Measurements from ENCODE around the gene ZSCAN30.

Gene ZSCAN30

GRCh38 chr18:35290094-35290735 is at the start of gene ZSCAN30:
Gene ZSCAN30 (minus strand): TSS chr18:35290229. CDS start chr18:35264352, 25,877 bp downstream.
- peak; percentile 66 to 96 (median 92) for DNase-seq

- DNase-seq, result no peak
These were observed 47.3 kb upstream of the ZSCAN30 start for GRCh38 chr18:35337286-35337685.

DNA sequence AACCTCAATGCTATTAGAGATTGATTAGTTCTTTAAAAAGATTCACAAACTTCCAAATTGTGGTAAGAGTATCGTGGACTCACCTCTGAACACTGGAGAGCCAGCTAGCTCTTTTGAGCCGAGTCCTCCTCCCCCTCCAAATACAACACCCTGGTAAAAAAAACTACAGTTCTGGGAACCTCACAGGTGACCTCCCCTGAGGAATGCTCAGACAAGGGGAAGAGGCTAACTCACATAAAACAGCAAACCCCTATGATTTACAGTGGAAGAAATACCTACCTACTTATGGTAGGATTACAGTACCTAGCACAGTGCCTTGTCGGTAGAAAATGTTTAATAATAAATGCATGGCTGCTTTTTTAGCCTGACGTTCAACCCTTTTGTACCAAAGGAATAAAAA is 45.8 kb upstream of the ZSCAN30 start:
- DNase-seq, result no peak

- no peak for DNase-seq
These were observed 44.8 kb upstream of the ZSCAN30 start for GRCh38 chr18:35334821-35335220.

- no peak for DNase-seq
These were observed 44.2 kb upstream of the ZSCAN30 start for GRCh38 chr18:35334212-35334611.

GRCh38 chr18:35331367-35332087 is 41.5 kb upstream of the ZSCAN30 start:
- no peak for DNase-seq

DNA sequence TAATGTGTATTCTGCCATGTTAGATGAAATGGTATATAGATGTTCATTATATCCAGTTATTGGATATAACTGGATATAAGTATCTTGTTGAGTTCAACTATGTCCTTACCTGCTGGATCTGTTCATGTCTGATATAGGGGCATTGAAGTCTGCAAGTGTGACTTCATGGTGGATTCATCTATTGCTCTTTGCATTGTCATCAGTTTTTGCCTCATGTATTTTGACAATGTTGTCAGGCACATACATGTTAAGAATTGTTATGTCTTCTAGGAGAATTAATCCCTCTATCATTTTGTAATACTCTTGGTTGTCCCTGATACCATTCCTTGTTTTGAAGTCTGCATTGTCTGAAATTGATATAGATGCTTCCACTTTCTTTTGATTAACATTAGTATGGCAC is 38.8 kb upstream of the ZSCAN30 start:
- DNase-seq, result no peak

DNA sequence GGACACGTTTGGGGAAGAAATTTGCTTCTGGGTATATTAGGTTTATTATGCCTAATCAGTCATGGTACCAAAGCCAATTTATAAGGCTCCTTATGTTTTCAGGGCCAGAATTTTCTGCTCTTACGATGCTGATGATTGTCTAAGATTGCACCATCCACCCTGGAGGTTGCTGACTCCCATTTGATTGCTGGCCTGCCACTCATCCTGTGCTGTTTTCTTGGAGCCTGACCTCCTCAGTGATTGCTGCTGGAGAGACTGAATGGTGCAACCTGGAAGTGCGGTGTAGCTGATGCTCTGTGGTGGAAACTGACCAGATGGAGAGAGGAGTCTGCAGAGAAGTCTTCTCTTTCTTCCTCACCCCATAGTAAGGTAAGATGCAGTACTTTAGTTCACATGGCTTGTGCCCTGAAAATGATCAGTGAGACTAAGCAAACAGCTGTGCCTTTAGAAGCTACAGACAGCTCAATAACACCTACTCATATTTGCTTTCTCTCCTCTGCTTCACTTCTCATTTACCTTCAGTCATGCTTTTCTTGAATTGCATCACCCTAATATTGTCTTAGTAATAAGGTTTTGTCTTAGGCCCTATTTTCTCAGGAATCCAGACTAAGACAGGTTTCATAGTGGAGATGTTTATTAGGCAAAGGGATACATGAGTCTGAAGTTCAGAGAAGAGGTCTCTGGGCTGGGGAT is 36.8 kb upstream of the ZSCAN30 start:
- DNase-seq, result no peak

DNA sequence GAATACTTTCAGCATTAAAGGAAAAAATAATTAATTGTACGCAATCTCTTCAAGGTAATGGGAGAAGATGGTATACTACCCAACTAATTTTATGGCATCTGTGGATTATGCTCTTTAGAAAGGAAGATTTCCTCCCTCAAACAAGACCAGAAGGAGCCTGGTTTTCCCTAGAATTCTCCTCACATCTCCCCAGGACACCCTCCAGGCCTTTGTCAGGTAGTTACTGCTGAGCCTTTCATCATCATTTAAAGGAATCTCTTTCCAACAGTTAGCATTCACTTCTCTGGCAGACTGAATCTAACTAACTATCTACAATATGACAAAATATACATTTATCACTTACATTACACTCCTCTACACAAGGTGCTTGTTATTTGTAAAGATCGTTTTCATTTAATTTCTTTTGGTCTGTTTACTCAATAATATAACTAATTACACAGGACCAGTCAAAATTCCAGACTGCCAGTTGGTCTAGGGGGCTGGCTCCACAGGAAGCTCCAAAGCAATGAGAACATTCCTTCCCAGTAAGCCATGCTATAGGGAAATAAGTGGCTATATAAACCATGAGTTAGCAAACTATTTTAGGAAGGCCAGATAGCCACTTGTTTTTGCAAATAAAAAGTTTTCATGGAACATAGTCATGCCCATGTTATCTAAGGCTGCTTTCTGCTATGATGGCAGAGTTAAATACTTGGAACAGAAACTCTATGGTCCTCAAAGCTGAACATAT is 35.1 kb upstream of the ZSCAN30 start:
- no peak for DNase-seq

DNA sequence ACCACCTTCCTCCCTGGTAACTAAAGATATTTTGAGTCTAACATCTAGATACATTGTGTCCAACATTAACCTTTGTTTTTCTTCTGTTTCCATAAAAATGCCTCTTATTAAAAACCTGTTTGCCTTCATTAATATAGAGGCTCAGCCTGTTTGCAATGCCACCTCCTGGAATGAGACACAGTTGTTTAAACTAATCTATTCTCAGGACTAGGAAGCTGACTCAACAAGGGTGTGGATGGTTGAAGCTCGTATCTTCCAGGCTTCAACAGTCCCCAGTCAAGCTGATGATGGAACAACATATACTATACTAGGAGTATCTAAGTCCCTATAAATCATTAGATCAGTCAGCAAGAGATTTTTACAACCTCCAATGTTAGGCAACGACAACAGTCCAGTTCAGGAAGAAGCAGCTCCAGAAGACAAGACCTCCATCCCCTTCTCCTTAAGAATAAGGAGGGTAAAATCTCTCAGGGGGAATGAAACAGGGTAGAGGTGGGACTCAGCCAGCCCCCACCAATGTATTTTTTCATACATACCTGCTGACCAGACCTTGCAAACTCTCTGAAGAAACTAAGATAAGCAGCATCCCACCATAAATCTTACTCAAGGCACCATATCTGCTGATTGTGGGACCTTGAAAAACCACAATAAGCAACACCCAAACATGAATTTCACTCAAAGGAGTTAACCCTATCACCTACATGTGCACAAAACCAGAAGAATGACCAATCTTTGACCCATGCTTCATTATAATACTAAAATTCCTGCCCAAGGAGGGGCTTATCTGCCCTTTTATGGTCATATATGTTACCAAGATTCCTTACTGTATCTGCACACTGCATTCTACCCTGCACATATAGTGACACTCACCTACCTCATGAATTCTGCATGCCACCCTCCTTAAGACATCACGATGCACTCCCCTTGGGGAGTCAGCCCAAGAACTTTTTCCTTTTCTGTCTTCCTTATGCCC is 32.7 kb upstream of the ZSCAN30 start:
- peak in 1 of 58 donors; percentile 26 for DNase-seq

DNA sequence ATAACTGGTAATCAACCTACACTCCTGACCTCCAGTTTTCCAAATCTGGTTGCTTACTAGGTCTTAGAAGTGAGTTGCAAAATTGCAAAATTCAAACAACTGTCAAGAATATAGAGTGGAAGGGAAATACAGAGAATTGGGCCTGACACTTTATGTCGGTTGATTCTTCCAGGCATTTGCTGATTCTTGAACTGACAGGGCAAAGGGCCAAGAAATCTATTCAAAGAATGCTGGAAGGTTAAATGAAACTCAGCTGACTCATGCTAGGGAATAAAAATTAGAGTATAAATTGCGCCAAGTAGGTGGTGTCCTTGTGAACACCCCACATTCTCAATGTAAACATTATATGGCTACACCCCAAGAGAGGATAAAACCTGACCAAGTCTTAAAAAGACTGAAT is 21.5 kb upstream of the ZSCAN30 start:
- DNase-seq, result no peak

DNA sequence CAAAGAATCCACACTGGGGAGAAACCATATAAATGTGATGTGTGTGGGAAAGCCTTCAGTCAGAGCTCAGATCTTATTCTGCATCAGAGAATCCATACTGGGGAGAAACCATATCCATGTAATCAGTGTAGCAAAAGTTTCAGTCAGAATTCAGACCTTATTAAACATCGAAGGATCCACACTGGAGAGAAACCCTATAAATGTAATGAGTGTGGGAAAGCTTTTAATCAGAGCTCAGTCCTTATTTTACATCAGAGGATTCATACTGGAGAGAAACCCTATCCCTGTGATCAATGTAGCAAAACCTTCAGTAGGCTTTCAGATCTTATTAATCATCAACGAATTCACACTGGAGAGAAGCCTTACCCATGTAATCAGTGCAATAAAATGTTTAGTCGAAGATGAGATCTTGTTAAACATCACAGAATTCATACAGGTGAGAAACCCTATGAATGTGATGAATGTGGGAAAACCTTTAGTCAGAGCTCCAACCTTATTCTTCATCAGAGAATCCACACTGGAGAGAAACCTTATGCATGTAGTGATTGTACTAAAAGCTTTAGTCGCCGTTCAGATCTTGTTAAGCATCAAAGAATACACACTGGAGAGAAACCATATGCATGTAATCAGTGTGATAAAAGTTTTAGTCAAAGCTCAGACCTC is 16.7 kb upstream of the ZSCAN30 start:
- DNase-seq, result no peak

DNA sequence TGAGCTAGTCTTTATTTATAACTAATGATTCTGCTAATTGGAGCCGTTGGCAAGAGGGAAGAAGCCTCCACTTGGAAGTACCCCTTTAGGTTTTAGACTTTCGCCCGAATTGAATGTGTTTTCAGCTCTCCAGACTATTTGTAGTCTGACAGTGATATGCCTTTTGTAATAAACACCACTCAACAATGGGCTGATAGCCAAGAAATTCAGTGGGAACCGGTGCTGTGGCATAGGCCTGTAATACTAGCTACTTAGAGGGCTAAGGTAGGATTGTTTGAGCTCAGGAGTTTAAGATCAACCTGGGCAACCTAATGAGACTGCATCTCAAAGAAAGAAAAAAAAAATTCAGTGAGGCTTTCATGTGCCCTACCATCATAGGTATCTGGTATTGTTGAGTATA is 13.6 kb upstream of the ZSCAN30 start:
- DNase-seq, result no peak

DNA sequence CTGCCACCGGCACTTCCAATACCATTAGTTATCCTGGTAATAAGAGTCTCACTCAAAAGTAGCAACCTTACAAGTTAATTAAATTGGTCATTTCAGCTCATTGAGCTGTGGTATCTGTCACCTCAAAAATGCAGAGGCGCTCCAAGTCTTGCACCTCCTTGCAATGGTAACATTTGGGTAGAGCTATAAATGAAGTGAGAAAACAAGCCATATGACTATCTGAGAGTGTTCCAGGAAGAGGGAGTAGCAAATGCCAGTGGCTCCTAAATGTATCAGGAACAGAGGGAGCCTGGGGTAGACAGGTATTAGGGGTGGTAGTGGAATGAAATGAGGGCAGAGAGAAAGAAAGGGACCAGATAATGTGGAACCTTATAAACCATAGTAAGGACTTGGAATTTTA is 6.0 kb upstream of the ZSCAN30 start:
- peak in 3 of 58 donors; percentile 1 to 15 (median 3) for DNase-seq

DNA sequence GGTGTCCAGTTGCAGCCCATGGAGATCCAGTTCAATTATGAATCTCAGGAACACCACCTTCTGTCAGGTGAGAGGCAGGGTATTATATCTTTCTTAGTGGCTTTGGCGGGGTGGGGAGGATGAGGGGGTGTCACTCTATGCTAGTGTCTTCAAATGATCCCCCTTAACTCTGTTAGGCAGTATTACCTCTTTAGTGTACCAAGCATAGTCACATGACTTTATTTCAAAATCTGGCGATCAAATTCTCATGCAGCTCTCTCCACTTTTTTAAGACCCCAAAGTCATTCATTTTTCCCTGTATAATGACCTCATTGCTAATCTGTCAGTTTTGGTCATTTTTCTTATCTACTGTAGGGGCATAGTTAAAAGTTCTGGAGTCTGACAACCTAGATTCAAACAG is 1.1 kb upstream of the ZSCAN30 start:
- DNase-seq, result no peak

DNA sequence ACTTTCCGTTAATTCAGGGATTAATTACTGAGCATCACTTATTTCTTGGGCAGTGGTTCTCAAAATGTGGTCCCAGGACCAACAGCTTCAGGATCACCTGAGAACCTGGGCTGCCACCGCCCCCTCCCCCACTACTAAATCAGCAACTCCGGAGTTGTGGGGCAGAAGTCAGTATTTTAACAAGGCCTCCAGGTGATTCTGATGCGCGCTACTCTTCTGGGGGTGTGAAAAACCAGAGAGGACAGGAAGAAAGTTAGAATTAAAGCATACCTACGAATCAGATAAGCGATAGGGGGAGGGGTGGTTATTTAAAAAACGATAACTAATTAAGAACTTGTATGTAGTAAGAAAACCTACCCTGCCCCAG is 319 bp downstream of the ZSCAN30 start:
- DNase-seq, result peak in 10 of 58 donors; percentile 7 to 67 (median 22)

GRCh38 chr18:35289293-35289692 is 736 bp downstream of the ZSCAN30 start:
- no peak for DNase-seq

GRCh38 chr18:35284841-35285240 is 5.2 kb downstream of the ZSCAN30 start:
- peak in 14 of 58 donors; percentile 6 to 56 (median 13) for DNase-seq

- no peak for DNase-seq
These were observed 5.9 kb downstream of the ZSCAN30 start for GRCh38 chr18:35283923-35284794.

Data from anterior cingulate cortex (tissue), 58 donors.